AG10803 (cell line): ENCODE measurements around the gene IFIT1.
"Not testable (repeated sequence)": the region's sequence is repeated elsewhere in the genome, so short reads cannot be mapped to it uniquely, and the experiment has no call there.

Experiments used
- DNase-seq: peaks from one replicate; pipeline ENCODE4 v3.0.0; 2010; ENCODE audit warnings: low read depth
- H3K4me3 ChIP-seq: 2 replicates; pipeline ENCODE4 v1.5.1; 2011; ENCODE audit warnings: mild to moderate bottlenecking, low read length, control low read depth
- TF ChIP-seq, protein P1 (sequence below): conservative IDR thresholded peaks from 2 replicates; pipeline ENCODE4 v1.5.1; 2011; ENCODE audit warnings: mild to moderate bottlenecking, low read length, control low read depth, inconsistent platforms

The IFIT1 gene

DNA sequence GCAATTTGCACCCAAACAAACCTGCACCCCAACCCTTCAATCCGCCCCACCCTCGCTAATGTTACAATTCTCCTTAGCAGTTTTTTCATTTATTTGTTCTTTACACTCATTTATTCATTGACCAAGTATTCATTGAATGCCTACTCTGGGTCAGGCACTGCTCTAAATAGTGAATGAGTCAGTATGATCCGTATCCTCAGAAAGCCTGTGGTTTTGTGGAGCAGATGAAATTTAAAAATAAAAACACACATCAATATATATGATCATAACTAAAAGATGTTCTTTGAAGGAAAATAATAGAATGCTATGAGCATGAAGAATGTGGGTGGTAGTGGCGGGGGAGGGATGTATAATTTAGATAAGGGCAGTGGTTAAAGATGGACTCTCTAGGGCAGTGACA lies 35.2 kb downstream of the IFIT1 start:
- no peak overlapping the region for H3K4me3 ChIP-seq
- peak; percentile 81 for DNase-seq
- TF ChIP-seq, protein P1, sequence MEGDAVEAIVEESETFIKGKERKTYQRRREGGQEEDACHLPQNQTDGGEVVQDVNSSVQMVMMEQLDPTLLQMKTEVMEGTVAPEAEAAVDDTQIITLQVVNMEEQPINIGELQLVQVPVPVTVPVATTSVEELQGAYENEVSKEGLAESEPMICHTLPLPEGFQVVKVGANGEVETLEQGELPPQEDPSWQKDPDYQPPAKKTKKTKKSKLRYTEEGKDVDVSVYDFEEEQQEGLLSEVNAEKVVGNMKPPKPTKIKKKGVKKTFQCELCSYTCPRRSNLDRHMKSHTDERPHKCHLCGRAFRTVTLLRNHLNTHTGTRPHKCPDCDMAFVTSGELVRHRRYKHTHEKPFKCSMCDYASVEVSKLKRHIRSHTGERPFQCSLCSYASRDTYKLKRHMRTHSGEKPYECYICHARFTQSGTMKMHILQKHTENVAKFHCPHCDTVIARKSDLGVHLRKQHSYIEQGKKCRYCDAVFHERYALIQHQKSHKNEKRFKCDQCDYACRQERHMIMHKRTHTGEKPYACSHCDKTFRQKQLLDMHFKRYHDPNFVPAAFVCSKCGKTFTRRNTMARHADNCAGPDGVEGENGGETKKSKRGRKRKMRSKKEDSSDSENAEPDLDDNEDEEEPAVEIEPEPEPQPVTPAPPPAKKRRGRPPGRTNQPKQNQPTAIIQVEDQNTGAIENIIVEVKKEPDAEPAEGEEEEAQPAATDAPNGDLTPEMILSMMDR, result no peak

- TF ChIP-seq, protein P1, result no peak
- no peak overlapping the region for H3K4me3 ChIP-seq
- peak; percentile 36 for DNase-seq
These were observed 36.5 kb downstream of the IFIT1 start for GRCh38 chr10:89428877-89429276.

DNA sequence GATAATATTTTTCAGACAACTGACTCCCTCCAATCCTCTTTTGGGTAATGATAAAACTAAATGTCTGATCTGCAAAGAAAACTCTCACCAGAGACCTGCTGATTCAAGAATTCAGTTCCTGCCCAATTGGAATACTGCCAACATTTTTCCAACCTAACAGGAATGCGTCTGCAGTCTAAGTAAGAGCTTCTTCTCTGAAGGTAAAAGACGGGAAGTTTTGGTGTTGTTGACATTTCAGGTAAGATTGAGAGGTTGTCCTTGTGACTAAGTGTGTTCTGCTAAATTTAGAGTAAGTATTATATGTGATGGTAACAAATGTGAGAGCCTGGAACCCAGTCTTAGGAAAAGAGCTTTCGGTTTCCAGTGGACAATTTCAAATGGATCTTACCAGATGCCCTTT lies 39.6 kb downstream of the IFIT1 start:
- TF ChIP-seq, protein P1, result no peak
- H3K4me3 ChIP-seq, result no peak overlapping the region
- peak; percentile 62 for DNase-seq

DNA sequence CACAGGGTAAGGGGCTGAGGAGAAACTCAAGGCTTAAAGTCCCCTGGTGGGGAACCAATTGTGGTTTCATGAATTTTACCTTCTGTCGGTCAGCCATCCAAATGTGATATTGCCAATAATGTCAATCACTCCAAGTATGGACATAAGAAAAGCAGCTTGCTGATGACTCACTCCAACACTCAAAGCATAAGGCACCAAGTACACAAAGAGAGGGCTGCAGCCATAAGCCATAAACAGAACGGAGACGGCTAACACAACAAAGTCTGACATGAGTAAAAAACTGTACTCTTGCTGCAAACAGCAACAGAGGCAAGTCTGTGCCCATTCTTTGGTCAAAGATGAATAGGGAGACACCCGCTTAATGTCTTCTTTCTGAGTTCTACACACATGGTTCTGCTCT lies 46.1 kb downstream of the IFIT1 start:
- TF ChIP-seq, protein P1, result no peak
- no peak for DNase-seq
- H3K4me3 ChIP-seq, result no peak overlapping the region

DNA sequence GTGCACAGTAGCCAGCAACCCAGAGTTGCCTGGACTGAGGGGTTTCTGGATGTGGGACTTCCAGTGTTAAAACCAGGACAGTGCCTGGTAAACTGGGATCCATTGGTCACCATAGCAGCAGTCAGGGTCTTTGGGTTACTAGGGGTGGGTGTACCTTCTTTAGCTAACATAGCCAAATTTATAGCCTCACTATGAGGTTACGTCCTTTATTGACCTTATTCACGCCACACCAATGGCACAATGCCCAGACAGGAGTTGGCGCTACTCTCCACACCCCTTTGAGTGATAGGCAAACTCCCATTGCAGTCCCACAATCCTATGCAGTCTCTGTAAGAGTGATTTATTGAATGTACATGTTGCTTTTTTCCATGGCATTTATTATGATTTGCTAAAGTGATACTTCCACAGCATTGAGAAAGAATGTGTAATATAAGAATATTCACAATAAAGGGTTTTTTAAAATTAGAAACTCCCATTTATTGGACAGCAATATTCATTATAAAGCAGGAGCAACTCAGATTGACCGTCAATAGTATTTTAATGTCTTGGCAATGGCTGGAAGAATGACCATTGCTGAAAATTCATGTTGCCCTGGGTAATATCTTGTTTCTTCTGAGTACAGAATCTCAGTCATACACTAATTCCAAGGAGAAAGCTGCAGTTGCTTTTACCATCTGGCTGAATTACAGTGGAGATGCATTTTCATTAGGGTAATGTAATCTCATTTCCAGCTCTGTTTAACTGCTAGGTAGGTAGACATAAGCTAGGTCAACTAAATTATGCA lies 48.0 kb downstream of the IFIT1 start:
- TF ChIP-seq, protein P1, result no peak
- no peak overlapping the region for H3K4me3 ChIP-seq
- DNase-seq, result no peak

DNA sequence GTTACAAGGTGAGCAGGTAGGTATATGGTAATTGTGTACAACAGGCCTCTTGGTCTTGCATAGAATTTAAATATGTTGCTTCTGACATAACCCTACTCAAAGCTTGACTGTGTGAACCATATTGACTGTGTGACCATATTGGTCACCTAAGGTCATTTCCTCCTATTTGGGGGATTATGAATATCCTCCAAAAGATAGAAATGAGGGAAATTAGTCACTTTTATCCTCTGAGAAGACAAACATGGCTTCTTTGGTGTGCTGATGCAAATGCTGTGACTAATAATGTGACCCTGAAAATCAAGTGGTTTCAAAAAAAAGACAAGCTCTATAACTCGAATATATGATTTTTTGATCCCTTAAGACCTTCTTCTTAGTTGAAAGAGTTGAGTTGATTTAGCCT lies 49.9 kb downstream of the IFIT1 start:
- TF ChIP-seq, protein P1, result no peak
- no peak overlapping the region for H3K4me3 ChIP-seq
- DNase-seq, result no peak

GRCh38 chr10:89444819-89445218 lies 52.4 kb downstream of the IFIT1 start:
- not testable (repeated sequence) for H3K4me3 ChIP-seq, DNase-seq

DNA sequence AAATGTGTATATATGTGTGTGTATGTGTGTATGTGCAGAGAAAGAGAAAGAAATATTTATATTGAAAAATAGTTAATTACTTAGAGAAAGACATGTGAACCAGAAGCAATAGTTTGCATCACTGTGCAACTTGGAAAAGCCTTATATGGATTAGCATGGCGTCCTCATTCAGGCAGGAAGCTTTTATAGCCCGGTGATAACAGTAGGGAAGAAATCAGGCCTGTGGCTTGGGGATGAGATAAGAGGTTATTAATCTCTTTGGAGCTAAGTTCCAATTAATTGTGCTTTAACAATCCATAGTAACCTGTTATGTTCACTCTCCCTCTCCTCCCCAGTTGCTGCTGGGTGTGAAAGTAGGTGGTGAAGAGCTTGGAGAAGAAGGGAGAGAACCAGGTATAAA lies 58.5 kb downstream of the IFIT1 start:
- TF ChIP-seq, protein P1, result no peak
- DNase-seq, result no peak
- no peak overlapping the region for H3K4me3 ChIP-seq
